RWPE2 (cell line): ENCODE data around the gene COL27A1.
"Not testable (repeated sequence)": the region's sequence is repeated elsewhere in the genome, so short reads cannot be mapped to it uniquely, and the experiment has no call there.

Experiments
- ATAC-seq: fragments of 200-7000 bp; cut with Tn5 transposase; 3 replicates; pipeline ENCODE4 v1.9.1; 2021; ENCODE audit warnings: low read depth
- DNase-seq: peaks from one replicate; pipeline ENCODE4 v3.0.0-alpha.2; 2020; ENCODE audit warnings: low spot score
- H3K27ac ChIP-seq: fragments of 450-650 bp; 2 replicates; pipeline ENCODE4 v1.5.1; 2017; ENCODE audit warnings: mild to moderate bottlenecking; ENCODE audit not compliant: poor library complexity, severe bottlenecking
- H3K27me3 ChIP-seq: fragments of 250-450 bp; sonication (Bioruptor Pico); 2 replicates; pipeline ENCODE4 v1.5.1; 2021; ENCODE audit warnings: mild to moderate bottlenecking, moderate library complexity; ENCODE audit not compliant: insufficient read depth, poor library complexity, severe bottlenecking
- H3K36me3 ChIP-seq: fragments of 250-450 bp; sonication (Bioruptor Pico); 2 replicates; pipeline ENCODE4 v1.5.1; 2020; ENCODE audit warnings: low read depth, mild to moderate bottlenecking, moderate library complexity
- H3K4me1 ChIP-seq: fragments of 250-450 bp; sonication (Bioruptor Pico); 2 replicates; pipeline ENCODE4 v1.5.1; 2021; ENCODE audit warnings: mild to moderate bottlenecking, moderate library complexity; ENCODE audit not compliant: insufficient read depth, poor library complexity, severe bottlenecking
- H3K4me3 ChIP-seq: fragments of 250-450 bp; sonication (Bioruptor Pico); 2 replicates; pipeline ENCODE4 v1.5.1; 2021; ENCODE audit warnings: mild to moderate bottlenecking, moderate library complexity; ENCODE audit not compliant: severe bottlenecking
- H3K9me3 ChIP-seq: fragments of 250-450 bp; sonication (Bioruptor Pico); 2 replicates; pipeline ENCODE4 v1.5.1; 2021; ENCODE audit warnings: mild to moderate bottlenecking, moderate library complexity; ENCODE audit not compliant: severe bottlenecking
- CTCF ChIP-seq: fragments of 450-650 bp; IDR thresholded peaks from one replicate; pipeline ENCODE4 v1.5.1; 2017; ENCODE audit warnings: mild to moderate bottlenecking, moderate library complexity; ENCODE audit not compliant: poor library complexity, severe bottlenecking

The COL27A1 gene

GRCh38 chr9:114323849-114324248, 168.5 kb downstream of the COL27A1 start:
- not testable (repeated sequence) for ATAC-seq, DNase-seq

GRCh38 chr9:114324492-114324891, 169.2 kb downstream of the COL27A1 start:
- H3K4me3 ChIP-seq: no peak overlapping the region
- no peaks in the 10 kb centered on the region for H3K36me3 ChIP-seq
- ATAC-seq (no peak), DNase-seq (no peak)
- no peaks in the 10 kb centered on the region for H3K4me1 ChIP-seq
- no peaks in the 10 kb centered on the region for H3K27me3 ChIP-seq
- H3K9me3 ChIP-seq: no peaks in the 10 kb centered on the region
- no peak overlapping the region for H3K27ac ChIP-seq
- TF ChIP-seq CTCF: no peak

More at GRCh38 chr9:114323849-114324248, 168.5 kb downstream of the COL27A1 start:
- not testable (repeated sequence) for H3K27me3 ChIP-seq, H3K36me3 ChIP-seq, H3K4me1 ChIP-seq, H3K9me3 ChIP-seq, H3K27ac ChIP-seq, H3K4me3 ChIP-seq

- not testable (repeated sequence) for H3K27me3 ChIP-seq, ATAC-seq, H3K4me3 ChIP-seq, H3K27ac ChIP-seq, H3K4me1 ChIP-seq, H3K36me3 ChIP-seq, DNase-seq, H3K9me3 ChIP-seq
These were observed 169.6 kb downstream of the COL27A1 start for GRCh38 chr9:114324965-114325364.

GRCh38 chr9:114325684-114326254, 170.4 kb downstream of the COL27A1 start:
- H3K4me3 ChIP-seq, H3K4me1 ChIP-seq, DNase-seq, H3K27me3 ChIP-seq, H3K36me3 ChIP-seq, H3K9me3 ChIP-seq, ATAC-seq, H3K27ac ChIP-seq: not testable (repeated sequence)

GRCh38 chr9:114327749-114328148, 172.4 kb downstream of the COL27A1 start:
- no peak for DNase-seq
- no peaks in the 10 kb centered on the region for H3K36me3 ChIP-seq
- H3K27ac ChIP-seq: no peak overlapping the region
- H3K9me3 ChIP-seq: no peaks in the 10 kb centered on the region
- H3K4me3 ChIP-seq: no peak overlapping the region
- H3K4me1 ChIP-seq: no peaks in the 10 kb centered on the region
- ATAC-seq: no peak
- H3K27me3 ChIP-seq: no peaks in the 10 kb centered on the region
- no peak for TF ChIP-seq CTCF

GRCh38 chr9:114328357-114328820, 173.1 kb downstream of the COL27A1 start:
- H3K27ac ChIP-seq, H3K9me3 ChIP-seq, H3K4me1 ChIP-seq, H3K36me3 ChIP-seq, DNase-seq, ATAC-seq, H3K4me3 ChIP-seq, H3K27me3 ChIP-seq: not testable (repeated sequence)

GRCh38 chr9:114328937-114329624, 173.7 kb downstream of the COL27A1 start:
- not testable (repeated sequence) for DNase-seq, ATAC-seq, H3K4me1 ChIP-seq

GRCh38 chr9:114329625-114330022, 174.3 kb downstream of the COL27A1 start, which contains the start of gene ORM2:
ORM2 (plus strand) TSS chr9:114329869; CDS start chr9:114329905, 36 bp downstream.
- ATAC-seq: not testable (repeated sequence)

More at GRCh38 chr9:114328937-114329624, 173.7 kb downstream of the COL27A1 start:
- H3K9me3 ChIP-seq, H3K27ac ChIP-seq, H3K36me3 ChIP-seq, H3K4me3 ChIP-seq, H3K27me3 ChIP-seq: not testable (repeated sequence)

More at GRCh38 chr9:114329625-114330022, 174.3 kb downstream of the COL27A1 start, which contains the start of gene ORM2:
- not testable (repeated sequence) for H3K27me3 ChIP-seq, H3K27ac ChIP-seq, H3K4me1 ChIP-seq, H3K36me3 ChIP-seq, H3K9me3 ChIP-seq, DNase-seq, H3K4me3 ChIP-seq
